HCT116 (cell line): ENCODE measurements around the gene LRRN3. TPM values are rescaled to one million over a fixed set of nuclear protein-coding genes. Genes with fewer than 3 reads are reported as not detected.

Experiments
- ATAC-seq: fragments of 200-7000 bp; cut with Tn5 transposase; 2 replicates; pipeline ENCODE4 v1.9.1; 2020; ENCODE audit warnings: mild to moderate bottlenecking, moderate library complexity
- BruUV-seq: library from RNA; stranded (reverse); fragments of 400-500 nt; replicated peaks from 2 replicates; lab custom pipeline; 2021; lab: Mats Ljungman, UMichigan
- CTCF ChIA-PET: fragments of 300-600 bp; sonication (Branson Sonifier 250); formaldehyde crosslinking; loops from one replicate; lab custom pipeline; 2021; ENCODE audit warnings: antibody characterized with exemption; lab: Charles Lee
- POLR2A ChIA-PET: fragments of 300-600, 350-600 bp; sonication (Branson Sonifier 250); formaldehyde crosslinking; loops from one replicate; lab custom pipeline; 2021; ENCODE audit warnings: antibody characterized with exemption; lab: Charles Lee
- RAD21 ChIA-PET, 2 experiments: fragments of 300-600 bp; sonication (Branson Sonifier 250); formaldehyde crosslinking; loops; one replicate each; lab custom pipeline; 2023; ENCODE audit warnings: low total read pairs in 2 of 2; ENCODE audit not compliant: uncharacterized antibody in 2 of 2, unreplicated experiment in 2 of 2, low non-redundant PET in 1 of 2; lab: Charles Lee
- DNase-seq: peaks from one replicate; pipeline ENCODE4 v3.0.0-alpha.2; 2010; ENCODE audit warnings: low read depth, low spot score
- H2AFZ ChIP-seq: fragments of 200-600 bp; shearing (Covaris generic), sonication (generic); 2 replicates; pipeline ENCODE4 v1.6.1; 2017; ENCODE audit warnings: low read depth, mixed run types, mixed read lengths, antibody characterized with exemption, low read length; ENCODE audit not compliant: poor library complexity, severe bottlenecking
- H3K27ac ChIP-seq: 2 replicates; pipeline ENCODE4 v1.5.1; 2012; ENCODE audit warnings: low read depth, low read length
- H3K27me3 ChIP-seq: fragments of 200-600 bp; sonication (generic); 2 replicates; pipeline ENCODE4 v1.6.1; 2016; ENCODE audit warnings: mixed run types, low read length, mixed read lengths; ENCODE audit not compliant: insufficient read depth
- H3K36me3 ChIP-seq, 2 experiments: fragments of 200-500 bp in 1 of 2; fragments of 200-600 bp in 1 of 2; sonication (Bioruptor generic) in 1 of 2; sonication (generic) in 1 of 2; 2 replicates each; pipeline versions ENCODE4 v1.5.1 to v1.6.1; 2014 to 2016; ENCODE audit warnings: low read length in 2 of 2, inconsistent platforms in 1 of 2, mixed read lengths in 1 of 2, mixed run types in 1 of 2; ENCODE audit not compliant: insufficient read depth in 2 of 2, control insufficient read depth in 1 of 2
- H3K4me1 ChIP-seq, 2 experiments: fragments of 200-600 bp in 1 of 2; sonication (generic) in 1 of 2; 2 replicates each; pipeline versions ENCODE4 v1.5.1 to v1.6.1; 2012 to 2017; ENCODE audit warnings: low read length in 2 of 2, inconsistent platforms in 1 of 2, mild to moderate bottlenecking in 1 of 2, mixed read lengths in 1 of 2, mixed run types in 1 of 2, moderate library complexity in 1 of 2; ENCODE audit not compliant: insufficient read depth in 2 of 2, control insufficient read depth in 1 of 2
- H3K4me2 ChIP-seq: fragments of 200-600 bp; sonication (generic); 2 replicates; pipeline ENCODE4 v1.6.1; 2017; ENCODE audit warnings: mixed run types, low read length, mixed read lengths
- H3K4me3 ChIP-seq, 2 experiments: fragments of 200-600 bp in 1 of 2; sonication (generic) in 1 of 2; replicated peaks in 1 of 2; 2 replicates each; pipeline ENCODE4 v1.5.1; 2011 to 2016; ENCODE audit warnings: low read length in 2 of 2, control low read depth in 1 of 2, low read depth in 1 of 2, mild to moderate bottlenecking in 1 of 2, mixed read lengths in 1 of 2, mixed run types in 1 of 2
- H3K79me2 ChIP-seq: fragments of 200-600 bp; sonication (generic); 2 replicates; pipeline ENCODE4 v1.6.1; 2017; ENCODE audit warnings: mild to moderate bottlenecking, mixed run types, low read length, moderate library complexity, mixed read lengths; ENCODE audit not compliant: insufficient read depth
- H3K9ac ChIP-seq: fragments of 200-600 bp; sonication (generic); 2 replicates; pipeline ENCODE4 v1.6.1; 2016; ENCODE audit warnings: low read length, mixed read lengths
- H3K9me2 ChIP-seq: fragments of 200-600 bp; sonication (generic), shearing (Covaris generic); 2 replicates; pipeline ENCODE4 v1.6.1; 2017; ENCODE audit warnings: mixed run types, mild to moderate bottlenecking, moderate library complexity; ENCODE audit not compliant: insufficient read depth
- H3K9me3 ChIP-seq, 2 experiments: fragments of 200-500 bp in 1 of 2; fragments of 200-600 bp in 1 of 2; sonication (Bioruptor generic) in 1 of 2; sonication (generic) in 1 of 2; 2 replicates each; pipeline ENCODE4 v1.6.1; 2014 to 2017; ENCODE audit warnings: low read length in 2 of 2, mixed read lengths in 2 of 2, inconsistent platforms in 1 of 2, low read depth in 1 of 2, mild to moderate bottlenecking in 1 of 2, mixed run types in 1 of 2, moderate library complexity in 1 of 2; ENCODE audit not compliant: control insufficient read depth in 1 of 2, insufficient read depth in 1 of 2
- H4K20me1 ChIP-seq: fragments of 200-600 bp; sonication (generic), shearing (Covaris generic); 2 replicates; pipeline ENCODE4 v1.6.1; 2017; ENCODE audit warnings: mixed run types, mild to moderate bottlenecking, moderate library complexity; ENCODE audit not compliant: insufficient read depth
- EZH2 ChIP-seq: fragments of 200-600 bp; sonication (generic); IDR thresholded peaks from 2 replicates; pipeline ENCODE4 v1.6.1; 2017; ENCODE audit warnings: antibody characterized with exemption, mixed run types
- POLR2AphosphoS5 ChIP-seq: IDR thresholded peaks from 2 replicates; pipeline ENCODE4 v1.6.1; 2011; ENCODE audit warnings: mild to moderate bottlenecking, low read depth, low read length, moderate library complexity
- YY1 ChIP-seq: IDR thresholded peaks from 2 replicates; pipeline ENCODE4 v1.6.1; 2011; ENCODE audit warnings: low read length, low read depth, moderate library complexity, mild to moderate bottlenecking; ENCODE audit not compliant: insufficient replicate concordance; ENCODE audit errors: extremely low read depth
- ZNF274 ChIP-seq: fragments of 200-500 bp; sonication (Bioruptor generic); IDR thresholded peaks from 2 replicates; pipeline ENCODE4 v1.6.1; 2014; ENCODE audit warnings: mild to moderate bottlenecking, low read depth, low read length, inconsistent platforms
- intact Hi-C: fragments of 100-400 bp; cut with micrococcal nuclease; formaldehyde crosslinking; loops from 2 replicates; pipeline ENCODE4 v1.10.0; 2022
- total RNA-seq: library from RNA; stranded (reverse); gene quantifications from one replicate; pipeline ENCODE4 v1.2.1, GENCODE V29; 2021; ENCODE audit not compliant: unreplicated experiment
- TF ChIP-seq, protein P1 (sequence below), 3 experiments: fragments of 200-600 bp in 1 of 3; sonication (generic) in 1 of 3; IDR thresholded peaks in 2 of 3; conservative IDR thresholded peaks in 1 of 3; 2 replicates each; pipeline ENCODE4 v1.5.1; 2012 to 2017; ENCODE audit warnings: low read depth in 2 of 3, low read length in 2 of 3, antibody characterized with exemption in 1 of 3, borderline replicate concordance in 1 of 3, control low read depth in 1 of 3, mild to moderate bottlenecking in 1 of 3, mixed read lengths in 1 of 3, mixed run types in 1 of 3, moderate library complexity in 1 of 3; ENCODE audit not compliant: insufficient read depth in 1 of 3
- TF ChIP-seq, protein P2 (sequence below): IDR thresholded peaks from 2 replicates; pipeline ENCODE4 v1.6.1; 2012
- TF ChIP-seq, protein P3 (sequence below): IDR thresholded peaks from 2 replicates; pipeline ENCODE4 v1.6.1; 2012; ENCODE audit warnings: low read depth

LRRN3 gene
- total RNA-seq, 1 experiment from 2014 or later, result 0.07 TPM

DNA sequence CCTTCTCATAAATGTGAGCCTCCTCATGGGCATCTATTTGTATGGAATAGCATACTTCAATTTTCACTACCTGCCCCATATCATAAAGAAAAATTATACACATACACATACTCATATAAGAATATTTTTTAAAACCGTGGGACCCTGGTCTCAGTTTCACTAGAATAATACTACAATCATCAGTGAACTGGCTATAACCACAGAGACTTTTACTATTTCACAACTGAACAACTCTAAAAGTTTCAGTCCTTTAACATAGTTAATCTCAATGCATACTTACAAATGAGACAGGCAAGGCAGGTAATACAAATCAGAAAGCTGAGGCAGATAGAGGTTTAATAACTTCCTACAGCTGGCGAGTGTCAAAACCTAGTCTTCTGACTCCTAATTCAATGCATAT lies 83.1 kb downstream of the LRRN3 start:
- ChIA-PET POLR2A (no interaction called here), RAD21 (no interaction called here), CTCF (no interaction called here)
- DNase-seq, result no peak
- H3K4me3 ChIP-seq, result no peak overlapping the region
- H3K9ac ChIP-seq, result no peak overlapping the region
- no peak overlapping the region for H2AFZ ChIP-seq
- intact Hi-C loops, result no loop called here
- no peaks in the 10 kb centered on the region for H3K9me2 ChIP-seq
- H3K4me1 ChIP-seq, result no peaks in the 10 kb centered on the region
- no TSS peak for BruUV-seq
- no peak overlapping the region for H3K27ac ChIP-seq
- H3K36me3 ChIP-seq, result no peaks in the 10 kb centered on the region
- no peak overlapping the region for H3K4me2 ChIP-seq
- TF ChIP-seq POLR2AphosphoS5, result no peak
- TF ChIP-seq, protein P1, sequence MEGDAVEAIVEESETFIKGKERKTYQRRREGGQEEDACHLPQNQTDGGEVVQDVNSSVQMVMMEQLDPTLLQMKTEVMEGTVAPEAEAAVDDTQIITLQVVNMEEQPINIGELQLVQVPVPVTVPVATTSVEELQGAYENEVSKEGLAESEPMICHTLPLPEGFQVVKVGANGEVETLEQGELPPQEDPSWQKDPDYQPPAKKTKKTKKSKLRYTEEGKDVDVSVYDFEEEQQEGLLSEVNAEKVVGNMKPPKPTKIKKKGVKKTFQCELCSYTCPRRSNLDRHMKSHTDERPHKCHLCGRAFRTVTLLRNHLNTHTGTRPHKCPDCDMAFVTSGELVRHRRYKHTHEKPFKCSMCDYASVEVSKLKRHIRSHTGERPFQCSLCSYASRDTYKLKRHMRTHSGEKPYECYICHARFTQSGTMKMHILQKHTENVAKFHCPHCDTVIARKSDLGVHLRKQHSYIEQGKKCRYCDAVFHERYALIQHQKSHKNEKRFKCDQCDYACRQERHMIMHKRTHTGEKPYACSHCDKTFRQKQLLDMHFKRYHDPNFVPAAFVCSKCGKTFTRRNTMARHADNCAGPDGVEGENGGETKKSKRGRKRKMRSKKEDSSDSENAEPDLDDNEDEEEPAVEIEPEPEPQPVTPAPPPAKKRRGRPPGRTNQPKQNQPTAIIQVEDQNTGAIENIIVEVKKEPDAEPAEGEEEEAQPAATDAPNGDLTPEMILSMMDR (IDR thresholded peaks at IDR 0.05 in 2 of 3, conservative IDR thresholded peaks at IDR 0.05 in 1 of 3; ENCODE audit: borderline replicate concordance in 1 of 3, insufficient read depth in 1 of 3, low read depth in 2 of 3, low read length in 2 of 3), result no peak
- TF ChIP-seq ZNF274, result no peak
- TF ChIP-seq EZH2, result no peak
- TF ChIP-seq, protein P2, sequence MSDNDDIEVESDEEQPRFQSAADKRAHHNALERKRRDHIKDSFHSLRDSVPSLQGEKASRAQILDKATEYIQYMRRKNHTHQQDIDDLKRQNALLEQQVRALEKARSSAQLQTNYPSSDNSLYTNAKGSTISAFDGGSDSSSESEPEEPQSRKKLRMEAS, result no peak
- TF ChIP-seq YY1, result no peak
- TF ChIP-seq, protein P3, sequence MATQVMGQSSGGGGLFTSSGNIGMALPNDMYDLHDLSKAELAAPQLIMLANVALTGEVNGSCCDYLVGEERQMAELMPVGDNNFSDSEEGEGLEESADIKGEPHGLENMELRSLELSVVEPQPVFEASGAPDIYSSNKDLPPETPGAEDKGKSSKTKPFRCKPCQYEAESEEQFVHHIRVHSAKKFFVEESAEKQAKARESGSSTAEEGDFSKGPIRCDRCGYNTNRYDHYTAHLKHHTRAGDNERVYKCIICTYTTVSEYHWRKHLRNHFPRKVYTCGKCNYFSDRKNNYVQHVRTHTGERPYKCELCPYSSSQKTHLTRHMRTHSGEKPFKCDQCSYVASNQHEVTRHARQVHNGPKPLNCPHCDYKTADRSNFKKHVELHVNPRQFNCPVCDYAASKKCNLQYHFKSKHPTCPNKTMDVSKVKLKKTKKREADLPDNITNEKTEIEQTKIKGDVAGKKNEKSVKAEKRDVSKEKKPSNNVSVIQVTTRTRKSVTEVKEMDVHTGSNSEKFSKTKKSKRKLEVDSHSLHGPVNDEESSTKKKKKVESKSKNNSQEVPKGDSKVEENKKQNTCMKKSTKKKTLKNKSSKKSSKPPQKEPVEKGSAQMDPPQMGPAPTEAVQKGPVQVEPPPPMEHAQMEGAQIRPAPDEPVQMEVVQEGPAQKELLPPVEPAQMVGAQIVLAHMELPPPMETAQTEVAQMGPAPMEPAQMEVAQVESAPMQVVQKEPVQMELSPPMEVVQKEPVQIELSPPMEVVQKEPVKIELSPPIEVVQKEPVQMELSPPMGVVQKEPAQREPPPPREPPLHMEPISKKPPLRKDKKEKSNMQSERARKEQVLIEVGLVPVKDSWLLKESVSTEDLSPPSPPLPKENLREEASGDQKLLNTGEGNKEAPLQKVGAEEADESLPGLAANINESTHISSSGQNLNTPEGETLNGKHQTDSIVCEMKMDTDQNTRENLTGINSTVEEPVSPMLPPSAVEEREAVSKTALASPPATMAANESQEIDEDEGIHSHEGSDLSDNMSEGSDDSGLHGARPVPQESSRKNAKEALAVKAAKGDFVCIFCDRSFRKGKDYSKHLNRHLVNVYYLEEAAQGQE, result no peak
- ATAC-seq, result no peak
- no peaks in the 10 kb centered on the region for H3K9me3 ChIP-seq
- H4K20me1 ChIP-seq, result no peaks in the 10 kb centered on the region
- H3K27me3 ChIP-seq, result no peaks in the 10 kb centered on the region
- H3K79me2 ChIP-seq, result no peaks in the 10 kb centered on the region
